ENCODE data around the gene RETREG1. TPM values are rescaled to one million over a fixed set of nuclear protein-coding genes. Genes with fewer than 3 reads are reported as not detected.
"Not testable (repeated sequence)": the region's sequence is repeated elsewhere in the genome, so short reads cannot be mapped to it uniquely, and the experiment has no call there.

The RETREG1 gene
- total RNA-seq, 1 donor from 2014 or later: 160 TPM

DNA sequence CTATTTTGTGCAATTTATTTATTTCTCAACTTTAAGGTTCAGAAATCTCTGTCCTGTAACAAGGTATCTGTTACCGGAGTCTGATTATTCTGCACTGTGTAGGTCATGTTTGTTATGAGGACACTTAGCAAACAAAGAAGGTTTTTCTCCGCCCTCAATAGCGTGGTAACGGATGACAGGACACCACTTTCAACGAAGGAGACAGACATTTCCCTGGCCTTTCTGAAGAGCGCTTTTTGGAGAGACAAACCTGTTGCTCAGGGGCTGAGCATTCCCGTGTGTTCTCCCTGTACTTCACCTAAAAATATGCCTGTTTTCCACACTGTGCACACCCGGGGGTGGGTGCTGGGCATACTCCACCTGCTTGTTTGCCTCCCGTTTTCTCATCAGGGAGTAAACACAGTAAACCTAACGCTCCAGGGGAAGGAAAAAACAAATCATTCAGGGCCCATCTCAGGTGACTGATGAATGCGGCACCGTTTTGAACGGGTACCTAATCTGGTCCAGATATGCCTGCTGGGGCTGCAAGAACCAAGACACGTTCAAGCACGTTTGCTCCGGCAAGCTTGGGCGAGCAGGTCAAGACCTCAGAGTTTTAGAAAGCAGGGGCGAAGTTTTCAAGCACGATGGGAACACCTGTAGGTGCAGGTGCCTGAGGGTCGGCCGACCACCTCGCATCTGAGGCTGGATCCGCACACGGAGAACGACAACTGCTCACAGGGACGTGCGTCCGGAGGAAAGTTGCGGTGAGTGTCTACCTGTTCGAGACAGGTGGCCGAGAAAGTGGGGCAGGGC is 859 bp downstream of the RETREG1 start:
- no peak for DNase-seq

DNA sequence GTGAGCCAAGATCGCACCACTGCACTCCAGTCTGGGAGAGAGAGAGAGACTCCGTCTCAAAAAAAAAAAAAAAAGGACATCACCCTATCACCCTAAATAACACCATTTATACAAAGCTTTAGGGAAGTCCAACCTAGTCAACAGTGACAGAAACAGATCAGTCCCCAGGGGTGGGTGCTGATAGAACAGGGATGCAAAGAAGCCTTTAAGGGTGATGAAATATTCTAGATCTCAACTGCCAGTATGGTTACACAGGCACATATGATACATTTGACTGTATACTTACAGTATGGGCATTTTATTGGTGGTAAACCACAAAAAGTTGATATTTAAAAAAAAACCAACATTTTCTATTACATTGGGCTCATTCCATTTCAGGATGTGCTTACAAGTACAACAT is 4.8 kb downstream of the RETREG1 start:
- DNase-seq: no peak

DNA sequence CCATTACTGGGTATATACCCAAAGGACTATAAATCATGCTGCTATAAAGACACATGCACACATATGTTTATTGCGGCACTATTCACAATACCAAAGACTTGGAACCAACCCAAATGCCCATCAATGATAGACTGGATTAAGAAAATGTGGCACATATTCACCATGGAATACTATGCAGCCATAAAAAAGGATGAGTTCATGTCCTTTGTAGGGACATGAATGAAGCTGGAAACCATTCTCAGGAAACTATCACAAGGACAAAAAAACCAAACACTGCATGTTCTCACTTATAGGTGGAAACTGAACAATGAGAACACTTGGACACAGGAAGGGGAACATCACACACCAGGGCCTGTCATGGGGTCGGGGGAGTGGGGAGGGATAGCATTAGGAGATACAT is 5.9 kb downstream of the RETREG1 start:
- DNase-seq: not testable (repeated sequence)

DNA sequence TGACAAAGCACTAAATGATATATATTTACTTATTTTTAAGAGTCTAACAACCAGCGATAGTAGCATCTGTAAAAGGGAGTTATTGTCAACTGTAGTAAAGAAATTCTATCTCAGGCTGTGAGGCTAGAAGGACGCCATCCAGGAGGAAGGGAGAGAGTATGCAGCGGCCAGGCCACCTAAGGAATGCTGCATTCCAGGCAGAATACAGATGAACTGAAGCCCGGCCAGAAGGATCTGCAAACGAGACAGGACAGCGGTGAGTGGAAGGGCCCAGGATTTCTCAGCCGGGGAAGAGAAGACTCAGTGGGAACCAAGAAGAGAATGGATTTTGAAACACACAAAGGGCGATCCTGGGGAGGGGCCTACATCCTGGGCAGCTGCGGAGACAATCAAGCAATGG is 7.4 kb downstream of the RETREG1 start:
- no peak for DNase-seq

DNA sequence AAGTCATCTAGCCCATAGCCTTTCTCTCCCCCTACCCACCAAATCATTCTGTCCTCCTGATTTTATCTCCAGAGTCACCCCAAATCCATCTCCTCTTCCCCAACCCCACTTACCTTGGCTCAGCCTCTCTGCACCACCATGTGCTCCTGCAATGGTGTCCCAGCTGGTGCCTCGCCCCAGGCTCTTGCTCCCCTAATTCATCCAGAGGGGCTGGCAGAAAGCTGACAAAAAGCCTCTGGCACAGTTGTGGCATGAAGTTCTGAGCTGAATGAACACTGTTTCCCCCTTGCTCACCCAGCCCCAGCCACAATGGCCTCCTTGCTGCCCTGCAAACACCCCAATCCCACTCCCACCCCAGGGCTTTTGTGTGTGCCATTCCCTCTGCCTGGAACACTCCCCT is 10.2 kb downstream of the RETREG1 start:
- no peak for DNase-seq

DNA sequence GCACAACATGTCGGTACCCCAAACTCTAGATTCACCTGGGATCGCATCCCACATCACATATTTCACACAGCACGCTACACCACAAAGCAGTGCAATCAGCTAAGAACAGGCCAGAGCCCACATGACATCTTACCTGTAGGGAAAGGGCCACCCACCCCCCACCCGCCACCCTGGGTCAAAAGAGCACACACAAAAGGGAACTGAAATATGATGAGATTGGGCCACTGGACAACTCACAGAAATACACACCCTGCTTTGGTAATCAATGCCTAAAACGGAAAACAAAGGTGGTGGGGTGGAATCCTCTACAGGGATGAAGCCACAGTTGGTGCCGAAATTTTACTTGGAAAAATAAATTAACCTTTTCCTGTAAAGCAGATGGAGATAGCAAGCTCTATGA is 13.1 kb downstream of the RETREG1 start:
- DNase-seq: no peak

DNA sequence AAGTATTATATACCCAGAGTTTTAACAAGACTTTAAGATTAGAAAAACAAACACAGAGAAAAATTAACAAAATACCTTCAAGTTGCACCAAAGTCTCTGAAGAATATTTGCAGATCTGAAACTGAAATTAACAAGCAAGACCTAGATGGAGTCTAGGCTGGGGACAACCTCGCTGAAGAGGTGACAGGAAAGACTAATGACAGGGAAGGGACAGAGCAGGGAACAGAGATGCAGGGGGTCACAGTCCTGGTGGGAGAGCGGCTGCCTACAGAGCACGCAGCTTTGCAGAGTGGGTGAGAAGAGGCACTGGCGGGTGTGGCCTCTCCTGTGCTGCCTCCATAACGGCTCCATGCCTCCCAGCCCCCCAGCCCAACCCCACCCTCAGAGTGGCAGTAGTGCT is 13.5 kb downstream of the RETREG1 start:
- DNase-seq: no peak

DNA sequence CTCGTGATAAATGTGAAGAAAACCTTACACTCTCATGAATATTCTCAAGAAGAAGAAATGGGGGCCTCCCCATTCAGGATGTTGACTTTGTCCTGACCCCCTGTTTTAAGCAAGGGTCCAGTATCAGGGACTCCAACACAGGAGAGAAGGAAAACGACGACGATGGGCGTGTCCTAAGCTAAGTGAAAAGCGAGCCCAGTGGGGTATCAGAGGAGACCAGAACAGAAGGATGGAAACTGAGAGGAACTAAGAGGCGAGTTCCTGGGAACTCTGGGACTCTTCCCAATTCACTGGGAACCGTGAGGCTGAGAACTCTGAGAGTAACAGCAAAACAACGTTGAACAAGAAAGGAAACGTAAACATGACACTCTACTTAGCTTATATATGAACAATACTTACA is 14.6 kb downstream of the RETREG1 start:
- DNase-seq: no peak

DNA sequence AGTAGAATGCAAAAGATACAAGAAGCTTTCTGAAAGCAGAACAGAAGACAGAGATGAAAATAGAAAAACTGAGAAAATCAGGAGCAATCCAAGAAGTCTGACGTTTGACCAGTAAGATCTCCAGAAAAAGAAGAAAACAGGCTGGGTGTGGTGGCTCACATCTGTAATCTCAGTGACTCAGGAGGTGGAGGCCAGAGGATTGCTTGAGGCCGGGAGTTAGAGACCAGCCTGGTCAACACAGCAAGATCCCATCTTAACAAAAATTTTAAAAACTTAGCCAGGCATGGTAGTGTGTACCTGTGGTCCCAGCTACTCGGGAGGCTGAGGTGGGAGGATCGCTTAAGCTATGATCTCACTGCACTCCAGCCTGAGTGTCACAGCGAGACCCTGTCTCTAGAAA is 15.9 kb downstream of the RETREG1 start:
- DNase-seq: no peak

DNA sequence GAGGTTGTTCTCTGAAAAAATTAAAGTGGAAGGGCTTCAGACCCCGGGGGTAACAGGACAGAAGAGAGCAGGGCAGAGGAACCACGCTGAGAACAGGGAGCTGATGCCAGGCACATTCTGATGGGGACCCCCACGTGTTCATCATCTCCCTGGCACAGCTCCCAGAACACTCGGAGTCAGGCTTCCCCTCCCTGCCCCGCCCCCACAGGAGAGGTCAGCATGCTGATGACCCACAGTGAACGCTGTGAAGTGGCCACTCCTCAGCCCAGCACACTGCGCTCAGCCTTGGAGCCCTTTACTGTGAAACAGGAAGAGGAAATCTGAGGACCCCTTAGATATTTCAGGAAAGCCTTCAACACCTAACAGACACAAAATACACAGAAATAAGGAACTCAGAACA is 16.4 kb downstream of the RETREG1 start:
- peak; percentile 65 for DNase-seq

DNA sequence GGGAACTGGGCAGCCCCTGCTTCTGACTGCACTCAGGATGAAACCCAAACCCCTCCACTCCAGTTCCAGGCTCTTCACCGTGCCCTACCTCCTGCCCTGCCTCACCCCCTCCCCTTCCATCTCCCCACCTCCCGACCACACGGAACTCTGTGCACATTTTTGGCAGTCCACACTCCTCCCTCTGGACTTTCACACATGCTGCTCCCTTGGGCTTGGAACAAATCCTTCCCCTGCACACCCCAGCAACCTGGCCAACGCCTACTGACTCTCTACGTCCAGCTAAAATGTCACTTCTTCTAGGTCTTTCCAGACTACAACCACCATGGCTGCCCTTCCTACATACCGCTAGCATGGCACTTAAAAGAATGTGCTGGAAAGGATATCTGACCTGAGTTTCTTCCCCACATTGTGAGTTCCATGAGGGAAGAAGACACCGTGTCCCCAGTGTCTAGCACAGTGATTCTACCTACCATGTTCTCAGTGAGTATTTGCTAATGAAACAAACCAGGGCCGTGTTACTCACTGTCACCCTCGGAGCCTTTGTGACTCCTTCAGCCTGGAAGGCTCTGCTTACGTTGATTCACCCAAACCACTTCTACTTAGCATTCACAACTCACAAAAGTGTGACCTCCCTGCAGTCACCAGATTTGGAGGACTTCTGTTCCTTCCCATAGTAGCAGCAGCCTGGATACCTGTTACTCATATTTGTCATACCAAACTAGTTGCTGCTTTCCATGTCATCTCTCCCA is 18.7 kb downstream of the RETREG1 start:
- DNase-seq: no peak

DNA sequence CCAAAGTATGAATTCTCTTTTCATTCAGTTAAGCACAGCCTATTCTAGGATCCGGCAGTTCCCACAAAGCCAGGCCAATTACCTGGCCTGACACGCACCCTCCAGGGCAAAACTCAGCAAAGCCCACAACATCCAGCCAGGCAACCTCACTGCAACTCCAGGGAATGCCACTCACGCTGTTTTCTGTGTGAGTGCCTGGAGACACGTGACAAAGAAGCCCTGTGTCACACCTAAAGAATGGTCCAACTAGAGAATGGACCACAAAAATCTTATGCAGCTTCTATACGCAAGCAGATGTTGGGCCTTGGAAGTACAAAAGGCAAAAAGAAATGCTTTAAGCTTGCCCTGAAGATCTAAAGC is 20.2 kb downstream of the RETREG1 start:
- no peak for DNase-seq

DNA sequence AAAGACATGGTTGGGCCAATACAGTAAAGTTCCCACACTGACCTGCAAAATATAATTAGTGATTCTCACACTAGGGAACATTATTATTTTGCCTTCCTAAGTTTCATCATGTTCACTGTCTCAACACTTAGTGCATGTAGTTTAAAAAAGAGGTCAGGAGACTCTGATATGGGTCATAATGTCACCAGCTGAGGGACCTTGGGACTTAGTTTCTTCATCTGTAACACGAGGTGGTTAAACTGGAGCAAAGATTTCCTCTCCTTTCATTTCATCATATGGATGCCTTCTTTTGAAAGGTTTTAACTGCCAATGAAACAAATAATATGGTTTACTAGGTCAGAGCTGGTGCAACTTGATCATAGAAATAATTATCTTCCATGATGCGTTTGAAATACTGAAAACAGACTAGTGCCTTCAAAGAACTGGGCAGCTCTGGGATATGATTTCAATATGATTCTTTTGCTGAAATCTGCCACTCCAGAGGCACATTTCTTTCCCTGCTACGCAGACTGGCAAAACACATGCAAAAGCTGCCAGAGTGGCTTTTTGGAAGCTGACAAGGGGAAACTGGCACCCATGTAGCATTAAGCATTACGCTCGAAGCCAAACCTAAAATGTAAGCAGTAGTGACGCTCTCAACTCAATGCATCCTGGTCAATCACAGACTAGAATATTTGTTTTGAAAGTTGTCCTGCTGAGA is 20.8 kb downstream of the RETREG1 start:
- no peak for DNase-seq

DNA sequence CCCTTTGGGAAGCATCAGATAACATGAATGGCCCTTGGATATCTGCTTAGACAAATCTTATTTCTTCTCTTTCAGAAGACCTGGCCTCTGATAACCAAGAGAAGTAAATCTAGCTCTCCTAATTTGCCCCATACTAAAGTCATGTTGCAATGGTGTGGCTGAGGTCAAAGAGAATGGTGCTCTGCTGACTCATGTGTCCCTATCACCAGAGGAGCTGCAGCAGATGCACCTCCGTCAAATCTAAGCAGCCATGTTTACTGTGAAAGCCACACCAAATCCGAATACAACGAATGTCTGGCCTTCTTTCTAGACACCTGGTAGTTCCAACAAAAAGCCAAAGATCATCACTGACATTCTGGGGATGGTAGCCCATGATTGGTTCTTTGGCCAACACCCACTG is 23.2 kb downstream of the RETREG1 start:
- no peak for DNase-seq

DNA sequence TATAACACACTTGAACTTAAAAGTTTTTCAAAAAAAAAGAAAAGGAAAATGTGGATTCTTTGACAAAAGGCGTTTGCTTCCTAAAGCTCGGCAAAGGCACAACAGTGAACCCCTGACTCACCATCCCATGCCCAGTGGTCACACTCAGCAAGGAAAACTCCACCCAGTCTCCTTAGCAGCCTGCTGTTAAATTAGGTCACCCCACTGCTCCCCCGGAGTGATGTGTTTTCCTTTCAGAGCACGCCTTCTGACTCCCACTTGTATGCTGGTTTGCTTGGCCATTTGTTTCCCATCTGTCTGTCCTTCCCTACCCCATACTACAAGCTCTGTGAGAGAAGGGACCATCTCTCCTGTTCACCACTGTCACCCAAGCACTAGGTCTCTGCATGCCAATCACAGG is 23.8 kb downstream of the RETREG1 start:
- no peak for DNase-seq

DNA sequence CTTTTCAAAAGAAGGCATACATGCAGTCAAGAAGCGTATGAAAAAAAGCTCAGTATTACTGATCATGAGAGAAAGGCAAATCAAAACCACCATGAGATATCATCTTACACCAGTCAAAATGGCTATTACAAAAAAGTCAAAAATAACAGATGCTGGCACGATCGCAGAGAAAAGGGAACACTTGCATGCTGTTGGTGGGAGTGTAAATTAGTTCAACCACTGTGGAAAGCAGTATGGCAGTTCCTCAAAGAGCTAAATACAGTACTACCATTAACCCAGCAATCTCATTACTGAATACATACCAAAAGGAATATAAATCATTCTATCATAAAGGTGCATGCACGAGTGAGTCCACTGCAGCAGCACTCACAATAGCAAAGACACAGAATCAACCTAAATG is 24.5 kb downstream of the RETREG1 start:
- no peak for DNase-seq

DNA sequence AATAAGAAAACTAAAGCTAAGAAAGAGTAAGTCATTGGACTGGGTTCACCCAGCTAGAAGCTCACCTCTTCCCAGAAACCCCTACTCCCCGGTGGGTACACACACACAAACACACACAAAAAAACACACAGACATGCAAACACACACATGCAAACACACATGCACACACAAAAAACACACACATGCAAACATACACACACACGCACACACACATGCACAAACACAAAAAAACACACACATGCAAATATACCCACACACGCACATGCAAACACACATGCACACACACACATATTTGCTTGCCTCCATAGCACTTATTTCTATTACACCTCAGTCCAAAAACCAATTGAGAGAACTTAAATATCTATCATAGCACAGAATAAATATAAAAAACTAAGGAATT is 26.1 kb downstream of the RETREG1 start:
- no peak for DNase-seq

DNA sequence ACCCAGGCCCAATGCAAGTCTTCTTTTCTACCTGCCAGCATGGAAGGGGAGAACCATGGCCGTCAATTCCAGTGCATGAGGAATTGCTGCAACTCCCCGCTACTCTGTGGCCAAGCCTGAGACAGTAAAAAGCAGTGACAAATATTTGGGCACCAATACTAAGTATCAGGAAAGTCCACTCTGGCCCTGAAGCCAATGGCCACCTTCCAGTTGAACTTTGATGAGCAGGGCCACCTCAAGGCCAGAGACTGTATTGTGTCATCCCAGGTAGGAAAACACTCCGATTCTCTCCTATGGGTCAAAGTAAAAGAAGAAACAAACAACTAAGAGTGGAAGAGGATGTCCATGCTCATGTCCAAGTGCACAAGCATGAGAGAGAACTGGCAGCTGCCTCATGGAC is 27.1 kb downstream of the RETREG1 start:
- no peak for DNase-seq

DNA sequence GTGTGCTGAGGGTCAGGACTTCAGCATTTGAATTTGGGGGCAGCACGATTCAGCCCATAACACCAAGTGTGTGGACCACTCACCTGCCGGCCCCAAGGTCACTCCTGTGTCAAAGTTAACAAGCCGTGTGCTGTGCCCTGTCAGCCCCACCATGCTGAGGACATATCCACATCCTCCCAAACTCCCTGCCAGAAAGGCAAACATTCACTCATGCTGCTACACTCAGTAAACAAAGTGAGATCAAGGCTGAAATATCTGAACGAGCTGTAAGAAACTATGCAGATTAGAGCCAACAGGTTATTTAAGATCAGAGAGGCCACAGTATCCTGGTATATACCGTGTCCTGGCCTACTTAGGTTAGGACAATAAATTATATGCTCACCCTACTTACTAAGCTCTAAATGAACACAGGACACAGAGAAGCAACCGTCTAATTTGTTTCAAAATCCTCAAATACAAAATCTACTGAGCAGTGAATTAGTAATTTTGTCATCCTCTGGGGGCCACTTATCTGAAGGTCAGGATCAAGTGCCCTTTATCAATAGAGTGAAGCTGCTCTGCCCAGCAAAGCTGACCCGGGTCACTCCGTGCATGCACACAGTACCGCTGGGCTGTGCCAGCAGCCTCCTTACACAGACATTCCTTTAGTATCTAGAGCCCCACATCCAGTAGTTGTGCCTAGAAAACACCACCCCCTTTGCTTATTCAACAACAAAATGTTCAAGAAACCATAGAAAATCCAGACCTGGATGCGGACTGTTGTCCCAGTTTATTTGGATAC is 28.2 kb downstream of the RETREG1 start:
- no peak for DNase-seq

DNA sequence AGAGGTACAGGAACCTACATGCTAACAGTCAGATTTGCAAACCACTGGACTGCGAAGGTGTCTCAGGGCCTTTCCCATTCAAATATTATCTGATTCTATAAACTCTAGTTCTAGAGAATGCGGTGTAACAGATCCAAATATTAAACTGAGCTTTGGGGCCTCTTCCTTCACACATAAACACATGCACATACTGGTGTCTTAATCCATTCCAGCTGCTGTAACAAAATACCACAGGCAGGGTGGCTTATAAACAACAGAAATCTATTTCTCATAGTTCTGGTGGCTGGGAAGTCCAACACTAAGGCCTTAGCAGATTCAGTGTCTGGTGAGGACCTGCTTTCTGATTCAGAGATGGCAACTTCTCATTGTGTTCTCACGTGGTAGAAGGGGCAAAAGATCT is 30.2 kb downstream of the RETREG1 start:
- DNase-seq: no peak

DNA sequence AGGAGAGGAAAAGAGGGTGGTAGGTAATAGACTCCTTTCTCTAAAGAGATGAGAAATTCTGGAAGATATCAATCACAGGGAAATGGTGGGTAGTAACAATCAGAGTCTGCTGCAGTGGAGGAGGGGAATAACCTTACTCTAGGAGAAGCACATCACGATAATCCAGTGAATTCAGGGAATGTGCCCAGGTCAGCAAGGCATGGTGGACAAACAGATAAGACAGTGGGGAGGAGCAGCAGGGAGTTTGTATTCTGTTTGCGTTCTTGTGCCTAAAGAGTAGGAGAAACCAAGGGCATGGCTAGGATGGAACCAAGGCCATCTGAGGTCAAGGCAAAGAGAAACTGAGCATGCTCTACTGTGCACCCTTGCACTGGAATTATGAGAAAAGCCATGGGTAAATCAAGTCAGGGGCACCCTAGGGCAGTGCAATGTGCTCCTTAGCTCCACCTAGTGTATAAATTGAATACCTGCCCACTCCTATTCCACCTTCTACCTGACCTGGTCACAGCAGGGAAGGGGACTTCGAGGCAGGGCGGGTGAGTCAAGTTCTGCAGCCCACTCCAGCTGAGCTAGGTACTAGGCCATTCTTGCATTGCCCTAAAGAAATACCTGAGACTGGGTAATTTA is 31.6 kb downstream of the RETREG1 start:
- no peak for DNase-seq

DNA sequence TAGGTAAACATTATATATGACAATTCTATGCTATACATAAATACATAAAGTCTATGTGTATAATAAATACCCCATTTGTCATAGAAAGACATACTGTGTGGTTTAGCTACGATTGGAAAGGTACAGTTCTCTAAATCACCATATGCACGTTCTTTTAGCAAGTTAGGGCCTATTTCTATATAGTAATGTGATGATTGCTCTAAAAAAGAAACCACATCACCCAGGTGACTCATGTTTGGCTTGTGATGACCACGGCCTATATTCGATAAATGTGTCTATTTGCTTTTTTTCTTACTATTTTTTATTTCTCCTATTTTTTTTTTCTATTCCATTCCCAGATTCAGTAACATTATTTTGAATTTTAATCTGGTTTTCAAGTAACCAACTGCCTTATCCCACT is 34.7 kb downstream of the RETREG1 start:
- no peak for DNase-seq
